ENCODE measurements around the gene GRK3.

DNA sequence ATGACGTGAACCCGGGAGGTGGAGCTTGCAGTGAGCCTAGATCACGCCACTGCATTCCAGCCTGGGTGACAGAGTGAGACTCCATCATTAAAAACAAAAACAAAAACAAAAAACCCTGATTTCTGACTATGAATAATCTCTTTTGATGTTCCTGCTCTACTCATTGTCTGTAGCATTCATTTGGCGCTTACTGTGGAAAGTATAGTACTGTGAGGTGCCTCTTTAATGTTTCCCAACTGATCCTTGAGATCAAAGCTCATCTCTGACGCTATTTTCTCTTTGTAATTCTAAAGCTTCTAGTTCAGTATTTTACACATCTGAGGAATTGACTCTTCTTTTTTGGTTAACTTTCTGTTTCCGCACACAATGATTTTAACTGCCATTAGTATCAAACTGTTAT lies 60.0 kb downstream of the GRK3 start:
- TF ChIP-seq, protein P1, sequence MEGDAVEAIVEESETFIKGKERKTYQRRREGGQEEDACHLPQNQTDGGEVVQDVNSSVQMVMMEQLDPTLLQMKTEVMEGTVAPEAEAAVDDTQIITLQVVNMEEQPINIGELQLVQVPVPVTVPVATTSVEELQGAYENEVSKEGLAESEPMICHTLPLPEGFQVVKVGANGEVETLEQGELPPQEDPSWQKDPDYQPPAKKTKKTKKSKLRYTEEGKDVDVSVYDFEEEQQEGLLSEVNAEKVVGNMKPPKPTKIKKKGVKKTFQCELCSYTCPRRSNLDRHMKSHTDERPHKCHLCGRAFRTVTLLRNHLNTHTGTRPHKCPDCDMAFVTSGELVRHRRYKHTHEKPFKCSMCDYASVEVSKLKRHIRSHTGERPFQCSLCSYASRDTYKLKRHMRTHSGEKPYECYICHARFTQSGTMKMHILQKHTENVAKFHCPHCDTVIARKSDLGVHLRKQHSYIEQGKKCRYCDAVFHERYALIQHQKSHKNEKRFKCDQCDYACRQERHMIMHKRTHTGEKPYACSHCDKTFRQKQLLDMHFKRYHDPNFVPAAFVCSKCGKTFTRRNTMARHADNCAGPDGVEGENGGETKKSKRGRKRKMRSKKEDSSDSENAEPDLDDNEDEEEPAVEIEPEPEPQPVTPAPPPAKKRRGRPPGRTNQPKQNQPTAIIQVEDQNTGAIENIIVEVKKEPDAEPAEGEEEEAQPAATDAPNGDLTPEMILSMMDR (conservative IDR thresholded peaks at IDR 0.05), result no peak
- TF ChIP-seq EZH2 (IDR thresholded peaks at IDR 0.05; ENCODE audit: low read depth), result no peak
